Measurements from ENCODE around the gene UNC80.

The UNC80 gene

DNA sequence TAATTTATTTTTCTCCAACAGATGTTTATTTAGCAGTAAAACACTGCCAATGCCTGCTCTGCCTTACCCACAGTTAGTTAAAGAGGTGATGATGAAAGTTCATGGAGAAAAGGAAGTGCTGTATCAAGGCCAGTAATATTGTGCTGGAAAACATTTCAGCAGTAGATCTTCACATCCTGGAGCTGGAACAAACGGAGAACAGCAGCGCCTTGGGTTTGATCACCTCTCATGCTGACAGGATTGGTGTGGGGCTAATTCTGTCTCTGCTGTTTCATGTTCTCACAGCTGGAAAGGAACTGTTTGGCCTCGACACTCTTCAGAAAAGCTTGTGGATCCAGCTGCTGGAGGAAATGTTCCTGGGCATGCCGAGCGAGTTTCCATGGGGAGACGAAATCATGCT, 169.3 kb downstream of the UNC80 start:
- Histone ChIP-seq H3K4me3 (ENCODE audit: low read length) (no peak overlapping the region), H3K9ac (ENCODE audit: low read depth, low read length) (no peak overlapping the region), H3K9me3 (ENCODE audit: insufficient read depth, low read depth, low read length) (no peaks in the 10 kb centered on the region), H3K4me1 (ENCODE audit: insufficient read depth, low read length) (no peaks in the 10 kb centered on the region), H3K27me3 (ENCODE audit: insufficient read depth, low read length) (no peaks in the 10 kb centered on the region), H3K36me3 (ENCODE audit: insufficient read depth, low read length) (no peaks in the 10 kb centered on the region), H3K27ac (ENCODE audit: low read depth, low read length) (no peak overlapping the region)
- 94% methylated on average over 6 of the region's 6 CpGs for WGBS

DNA sequence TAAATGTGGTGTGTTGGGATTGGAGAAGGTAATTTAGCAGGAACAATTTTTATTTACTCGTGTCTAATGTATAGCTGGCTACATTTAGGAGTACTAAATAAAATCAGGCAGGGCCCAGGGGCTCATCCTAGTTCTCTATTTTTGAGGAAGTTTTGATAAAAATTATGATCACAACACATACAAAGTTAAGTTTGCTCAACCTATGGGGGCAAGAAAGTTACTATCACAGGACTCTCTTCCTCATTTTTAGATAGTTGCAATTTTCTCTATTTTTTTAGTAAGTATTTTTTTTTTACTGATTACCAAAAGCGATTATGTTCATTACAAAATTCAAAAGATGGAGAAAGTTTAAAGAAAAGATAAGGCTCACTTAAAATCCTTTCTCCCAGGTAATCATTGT, 170.8 kb downstream of the UNC80 start:
- no peaks in the 10 kb centered on the region for H3K4me1 ChIP-seq (ENCODE audit: insufficient read depth, low read length)
- WGBS: 82% methylated on average over 1 of the region's 2 CpGs
- no peaks in the 10 kb centered on the region for H3K36me3 ChIP-seq (ENCODE audit: insufficient read depth, low read length)
- no peaks in the 10 kb centered on the region for H3K9me3 ChIP-seq (ENCODE audit: insufficient read depth, low read depth, low read length)
- no peak overlapping the region for H3K4me3 ChIP-seq (ENCODE audit: low read length)
- H3K27me3 ChIP-seq (ENCODE audit: insufficient read depth, low read length): no peaks in the 10 kb centered on the region
- H3K9ac ChIP-seq (ENCODE audit: low read depth, low read length): no peak overlapping the region
- H3K27ac ChIP-seq (ENCODE audit: low read depth, low read length): no peak overlapping the region

DNA sequence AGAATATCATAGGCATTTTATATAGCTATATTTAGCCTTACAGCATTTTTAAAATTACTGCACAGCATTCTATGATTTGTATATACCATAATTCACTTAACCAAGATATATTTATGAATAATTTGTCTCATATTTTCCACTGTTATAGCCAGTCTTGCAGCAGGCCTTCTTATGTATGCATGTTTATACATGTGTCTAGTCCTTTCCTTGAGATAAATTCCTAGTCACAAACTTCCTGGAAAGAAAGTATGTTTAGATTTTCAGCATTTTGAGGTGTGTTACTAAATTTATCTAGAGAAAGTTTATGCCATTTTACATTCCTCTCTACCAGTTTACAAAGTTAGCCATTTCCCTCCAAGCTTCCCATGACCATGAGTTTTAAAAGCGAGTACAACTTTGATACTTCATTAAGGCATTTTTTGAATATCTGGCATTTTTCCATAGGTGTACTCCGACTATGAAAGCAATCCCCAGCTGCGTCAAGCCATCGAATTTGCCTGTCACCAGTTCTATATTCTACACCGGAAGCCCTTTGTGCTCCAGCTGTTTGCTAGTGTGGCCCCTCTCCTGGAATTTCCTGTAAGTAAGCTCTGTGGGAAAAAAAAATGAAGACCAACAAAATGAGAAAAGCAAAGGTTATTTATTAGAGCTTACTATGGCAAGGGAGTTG, 171.4 kb downstream of the UNC80 start:
- Histone ChIP-seq H3K4me3 (ENCODE audit: low read length) (no peak overlapping the region), H3K36me3 (ENCODE audit: insufficient read depth, low read length) (no peaks in the 10 kb centered on the region), H3K4me1 (ENCODE audit: insufficient read depth, low read length) (no peaks in the 10 kb centered on the region), H3K27me3 (ENCODE audit: insufficient read depth, low read length) (no peaks in the 10 kb centered on the region), H3K9ac (ENCODE audit: low read depth, low read length) (no peak overlapping the region), H3K27ac (ENCODE audit: low read depth, low read length) (no peak overlapping the region), H3K9me3 (ENCODE audit: insufficient read depth, low read depth, low read length) (no peaks in the 10 kb centered on the region)
- 91% methylated on average over 5 of the region's 5 CpGs for WGBS

DNA sequence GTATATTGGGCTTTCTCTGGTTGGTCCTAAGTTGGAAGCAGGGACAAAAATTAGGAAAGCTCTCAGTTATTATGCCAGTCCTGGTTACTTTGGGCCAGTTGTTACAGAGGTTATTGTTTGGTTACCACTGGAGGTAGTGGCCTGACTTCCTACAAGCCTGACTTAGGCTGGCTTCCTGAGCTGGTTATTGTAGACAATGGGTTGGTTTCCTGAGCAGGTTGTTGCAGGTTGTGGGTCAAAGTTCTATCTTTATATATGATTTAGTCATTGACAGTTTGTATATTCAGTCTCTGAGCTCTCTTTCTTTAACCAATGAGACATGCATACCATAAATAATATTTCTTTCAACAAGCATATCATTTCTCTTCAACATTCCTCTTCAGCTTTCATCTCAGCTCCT, 172.1 kb downstream of the UNC80 start:
- H3K4me3 ChIP-seq (ENCODE audit: low read length): no peak overlapping the region
- no peaks in the 10 kb centered on the region for H3K36me3 ChIP-seq (ENCODE audit: insufficient read depth, low read length)
- H3K27me3 ChIP-seq (ENCODE audit: insufficient read depth, low read length): no peaks in the 10 kb centered on the region
- no peak overlapping the region for H3K9ac ChIP-seq (ENCODE audit: low read depth, low read length)
- no peak overlapping the region for H3K27ac ChIP-seq (ENCODE audit: low read depth, low read length)
- no peaks in the 10 kb centered on the region for H3K4me1 ChIP-seq (ENCODE audit: insufficient read depth, low read length)
- H3K9me3 ChIP-seq (ENCODE audit: insufficient read depth, low read depth, low read length): no peaks in the 10 kb centered on the region

DNA sequence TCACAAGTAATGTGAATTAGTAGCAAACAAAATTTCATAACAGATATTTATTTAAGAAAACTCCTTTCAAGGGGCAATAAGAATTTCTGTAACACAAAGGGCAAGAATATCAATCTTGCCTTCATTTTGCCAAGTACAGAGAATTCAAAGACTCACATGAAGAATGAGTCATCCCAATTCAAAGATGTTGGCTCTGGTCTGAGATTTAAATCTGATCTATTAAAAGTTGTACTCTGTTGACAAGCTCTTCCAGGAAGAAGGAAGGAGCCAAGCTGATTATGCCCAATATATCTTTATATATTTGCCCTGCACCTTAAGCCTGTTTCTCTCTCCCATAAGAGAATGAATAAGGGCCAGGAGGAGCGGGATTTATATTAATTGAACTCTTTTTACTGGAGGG, 174.9 kb downstream of the UNC80 start:
- no peaks in the 10 kb centered on the region for H3K36me3 ChIP-seq (ENCODE audit: insufficient read depth, low read length)
- H3K4me1 ChIP-seq (ENCODE audit: insufficient read depth, low read length): no peaks in the 10 kb centered on the region
- H3K9me3 ChIP-seq (ENCODE audit: insufficient read depth, low read depth, low read length): no peaks in the 10 kb centered on the region
- no peak overlapping the region for H3K4me3 ChIP-seq (ENCODE audit: low read length)
- 89% methylated on average over 1 of the region's 1 CpG for WGBS
- H3K9ac ChIP-seq (ENCODE audit: low read depth, low read length): no peak overlapping the region
- H3K27me3 ChIP-seq (ENCODE audit: insufficient read depth, low read length): no peaks in the 10 kb centered on the region
- no peak overlapping the region for H3K27ac ChIP-seq (ENCODE audit: low read depth, low read length)

DNA sequence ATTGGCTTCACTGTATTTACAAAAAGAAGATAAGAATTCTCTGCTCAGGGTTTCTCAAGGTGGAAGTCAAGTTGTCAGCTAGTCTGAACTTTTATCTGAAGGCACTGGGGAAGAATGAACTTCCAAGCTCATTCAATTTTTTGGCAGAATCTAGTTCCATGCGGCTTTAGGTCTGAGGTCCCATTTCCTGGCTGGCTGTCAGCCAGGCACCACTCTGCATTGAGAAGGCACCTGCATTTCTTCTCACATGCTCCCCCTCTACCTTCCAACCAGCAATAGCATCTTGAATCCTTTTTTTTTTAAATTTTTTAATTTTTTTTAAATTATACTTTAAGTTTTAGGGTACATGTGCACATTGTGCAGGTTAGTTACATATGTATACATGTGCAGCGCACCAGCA, 184.6 kb downstream of the UNC80 start:
- Histone ChIP-seq H3K9ac (ENCODE audit: low read depth, low read length) (no peak overlapping the region), H3K27ac (ENCODE audit: low read depth, low read length) (no peak overlapping the region), H3K36me3 (ENCODE audit: insufficient read depth, low read length) (no peaks in the 10 kb centered on the region), H3K9me3 (ENCODE audit: insufficient read depth, low read depth, low read length) (peaks cover 5% of the 10 kb centered on the region; the same call in 1 of the 2 replicates), H3K4me3 (ENCODE audit: low read length) (no peak overlapping the region), H3K4me1 (ENCODE audit: insufficient read depth, low read length) (peaks cover 17% of the 10 kb centered on the region), H3K27me3 (ENCODE audit: insufficient read depth, low read length) (peaks cover 20% of the 10 kb centered on the region)
- 92% methylated on average over 2 of the region's 2 CpGs for WGBS

DNA sequence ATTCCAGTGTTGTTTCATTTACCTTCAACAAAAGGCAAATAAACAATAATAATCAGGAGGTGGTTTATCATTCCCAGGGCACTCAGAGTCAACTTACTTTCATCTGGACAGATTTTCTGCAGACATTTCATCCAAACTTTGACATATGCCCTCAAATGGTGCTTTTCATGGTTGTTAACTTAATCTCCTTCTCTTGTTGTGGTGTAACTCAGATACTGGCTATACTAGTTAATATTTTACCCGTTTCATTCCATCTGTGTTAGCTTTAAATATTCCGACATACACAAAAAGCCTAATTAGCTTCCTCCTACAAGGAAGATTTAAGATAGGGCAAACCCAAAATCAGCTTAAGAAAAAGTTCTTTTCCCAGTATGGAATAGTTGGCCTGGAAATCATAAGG, 186.4 kb downstream of the UNC80 start:
- Histone ChIP-seq H3K36me3 (ENCODE audit: insufficient read depth, low read length) (no peaks in the 10 kb centered on the region), H3K27me3 (ENCODE audit: insufficient read depth, low read length) (peaks cover 24% of the 10 kb centered on the region), H3K9ac (ENCODE audit: low read depth, low read length) (no peak overlapping the region), H3K4me3 (ENCODE audit: low read length) (no peak overlapping the region), H3K27ac (ENCODE audit: low read depth, low read length) (no peak overlapping the region), H3K9me3 (ENCODE audit: insufficient read depth, low read depth, low read length) (no peaks in the 10 kb centered on the region), H3K4me1 (ENCODE audit: insufficient read depth, low read length) (peaks cover 19% of the 10 kb centered on the region)
- WGBS: 94% methylated on average over 2 of the region's 2 CpGs

DNA sequence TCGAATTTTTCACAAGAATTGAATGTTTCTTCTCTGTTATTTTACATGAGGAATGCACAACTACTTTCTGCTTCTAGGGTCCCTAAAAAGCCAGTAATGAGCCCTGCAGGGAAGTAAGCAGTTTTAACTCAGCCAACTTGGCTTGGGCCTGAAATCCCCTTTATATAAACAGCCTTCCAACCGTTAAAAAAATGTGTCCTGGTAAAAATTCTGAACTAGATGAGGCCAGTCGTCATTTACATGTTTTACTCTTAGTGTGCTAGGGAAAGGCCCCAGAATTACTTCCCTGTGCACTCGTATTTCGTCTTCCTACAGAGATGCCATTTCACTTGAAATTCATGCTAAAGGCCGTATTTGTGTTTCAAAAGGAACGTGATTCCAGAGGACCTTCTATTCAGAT, 188.4 kb downstream of the UNC80 start:
- H3K27me3 ChIP-seq (ENCODE audit: insufficient read depth, low read length): peaks cover 24% of the 10 kb centered on the region
- H3K27ac ChIP-seq (ENCODE audit: low read depth, low read length): peak overlapping the region; percentile 24; the same call in 1 of the 2 replicates
- H3K36me3 ChIP-seq (ENCODE audit: insufficient read depth, low read length): no peaks in the 10 kb centered on the region
- WGBS: 13% methylated on average over 7 of the region's 7 CpGs
- no peak overlapping the region for H3K9ac ChIP-seq (ENCODE audit: low read depth, low read length)
- H3K9me3 ChIP-seq (ENCODE audit: insufficient read depth, low read depth, low read length): no peaks in the 10 kb centered on the region
- H3K4me1 ChIP-seq (ENCODE audit: insufficient read depth, low read length): peaks cover 19% of the 10 kb centered on the region
- no peak overlapping the region for H3K4me3 ChIP-seq (ENCODE audit: low read length)

DNA sequence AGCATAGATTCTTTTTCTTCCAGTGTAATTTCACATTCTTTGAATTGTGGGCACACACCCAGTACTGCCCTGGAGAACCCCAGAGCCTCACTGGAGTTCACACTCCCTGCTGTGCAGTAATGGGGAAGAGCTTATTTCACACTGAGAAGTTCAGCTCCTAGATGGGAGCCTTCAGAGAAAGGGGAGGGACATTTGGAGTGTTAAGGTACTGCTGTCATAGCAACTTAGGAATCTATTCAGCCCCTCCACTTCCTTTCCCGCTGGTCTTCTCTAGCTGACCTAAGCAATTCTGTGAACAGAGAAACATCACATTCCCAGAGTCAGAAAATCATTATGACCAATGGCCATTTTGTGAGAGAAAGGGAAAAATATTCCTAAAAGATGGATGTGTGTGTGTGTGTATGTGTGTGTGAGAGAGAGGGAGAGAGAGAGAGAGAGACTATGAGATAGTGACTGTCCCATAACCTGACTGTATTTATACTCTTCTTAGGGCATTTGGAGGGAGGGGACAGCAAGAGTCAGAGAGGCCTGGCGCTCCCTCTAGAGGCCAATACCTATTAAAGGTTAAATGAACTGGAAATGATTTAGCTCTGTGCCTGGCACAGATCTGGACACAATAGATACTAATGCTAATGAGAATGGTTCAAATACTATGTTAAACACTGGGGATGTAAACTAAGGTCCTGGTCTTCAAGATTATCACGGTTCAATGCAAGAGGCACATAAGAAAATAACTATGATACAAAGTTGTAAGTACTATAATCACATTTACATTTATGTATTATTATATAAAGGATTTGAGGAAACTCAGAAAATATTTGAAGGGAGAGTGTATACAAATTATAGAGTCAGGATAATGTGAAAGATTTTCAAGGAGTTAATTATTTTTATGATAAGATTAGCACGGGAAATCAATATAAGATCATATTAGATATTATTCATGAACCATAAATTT, 189.3 kb downstream of the UNC80 start:
- no peaks in the 10 kb centered on the region for H3K36me3 ChIP-seq (ENCODE audit: insufficient read depth, low read length)
- WGBS: 0% methylated on average over 1 of the region's 4 CpGs
- peaks cover 19% of the 10 kb centered on the region for H3K4me1 ChIP-seq (ENCODE audit: insufficient read depth, low read length)
- no peak overlapping the region for H3K9ac ChIP-seq (ENCODE audit: low read depth, low read length)
- peak overlapping the region; percentile 24; the same call in 1 of the 2 replicates for H3K27ac ChIP-seq (ENCODE audit: low read depth, low read length)
- peaks cover 24% of the 10 kb centered on the region for H3K27me3 ChIP-seq (ENCODE audit: insufficient read depth, low read length)
- H3K9me3 ChIP-seq (ENCODE audit: insufficient read depth, low read depth, low read length): no peaks in the 10 kb centered on the region
- 0 out of 2 replicates have a peak overlapping the region, but pooled peaks have one; percentile 18 for H3K4me3 ChIP-seq (ENCODE audit: low read length)

DNA sequence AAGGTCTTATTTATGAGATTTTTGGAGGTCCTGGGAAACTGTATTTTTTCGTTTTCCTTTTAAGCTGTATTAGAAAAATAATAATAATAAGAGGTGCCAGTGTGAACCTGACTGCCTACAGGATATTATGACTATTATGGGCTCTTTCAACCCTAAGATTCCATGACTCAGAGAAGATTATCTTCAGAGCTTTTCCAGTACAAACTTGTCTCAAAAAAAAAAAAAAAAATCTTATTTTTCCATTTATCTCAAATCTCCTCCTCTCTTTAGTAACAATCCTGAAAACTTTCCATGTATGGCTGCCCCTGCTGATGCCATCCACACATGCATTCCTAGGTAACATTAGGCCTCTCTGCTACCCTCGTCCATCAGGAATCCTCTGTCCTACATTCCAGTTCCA, 194.1 kb downstream of the UNC80 start:
- 80% methylated on average over 1 of the region's 2 CpGs for WGBS
- Histone ChIP-seq H3K27ac (ENCODE audit: low read depth, low read length) (no peak overlapping the region), H3K9me3 (ENCODE audit: insufficient read depth, low read depth, low read length) (no peaks in the 10 kb centered on the region), H3K27me3 (ENCODE audit: insufficient read depth, low read length) (0 out of 2 replicates have a peak, but pooled peaks cover 4% of the 10 kb centered on the region), H3K4me3 (ENCODE audit: low read length) (no peak overlapping the region), H3K4me1 (ENCODE audit: insufficient read depth, low read length) (peaks cover 6% of the 10 kb centered on the region; the same call in 1 of the 2 replicates), H3K9ac (ENCODE audit: low read depth, low read length) (no peak overlapping the region), H3K36me3 (ENCODE audit: insufficient read depth, low read length) (no peaks in the 10 kb centered on the region)

DNA sequence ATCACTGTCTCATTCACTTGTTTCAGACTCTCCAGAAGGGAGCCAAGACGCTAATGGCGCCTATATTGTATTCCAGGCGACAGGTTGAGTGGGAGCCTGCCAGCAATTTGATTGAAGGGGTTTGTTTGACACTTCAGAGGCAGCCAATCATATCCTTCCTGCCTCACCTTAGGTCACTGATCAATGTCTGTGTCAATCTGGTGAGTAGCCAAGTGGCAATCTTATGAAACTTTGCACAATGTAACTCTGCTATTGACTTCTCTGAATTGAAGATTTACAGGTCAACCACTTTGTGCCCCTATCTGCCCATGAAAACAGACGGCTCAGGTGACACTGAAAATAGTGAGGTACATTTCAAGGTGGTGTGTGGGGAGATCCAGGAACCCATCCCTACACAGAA, 198.1 kb downstream of the UNC80 start:
- Histone ChIP-seq H3K4me3 (ENCODE audit: low read length) (no peak overlapping the region), H3K27ac (ENCODE audit: low read depth, low read length) (no peak overlapping the region), H3K9me3 (ENCODE audit: insufficient read depth, low read depth, low read length) (no peaks in the 10 kb centered on the region), H3K4me1 (ENCODE audit: insufficient read depth, low read length) (no peaks in the 10 kb centered on the region), H3K9ac (ENCODE audit: low read depth, low read length) (no peak overlapping the region), H3K27me3 (ENCODE audit: insufficient read depth, low read length) (no peaks in the 10 kb centered on the region), H3K36me3 (ENCODE audit: insufficient read depth, low read length) (no peaks in the 10 kb centered on the region)
- 99% methylated on average over 4 of the region's 4 CpGs for WGBS

All from HUES64 (cell line).